AG09309 (cell line): ENCODE data around the gene FAM120AOS.

Experiments used
- DNase-seq: peaks from one replicate; pipeline ENCODE4 v3.0.0-alpha.2; 2010; ENCODE audit warnings: low read depth
- H3K4me3 ChIP-seq: 2 replicates; pipeline ENCODE4 v1.5.1; 2011; ENCODE audit warnings: mild to moderate bottlenecking, low read depth, low read length, moderate library complexity; ENCODE audit not compliant: control insufficient read depth
- CTCF ChIP-seq: IDR thresholded peaks from 2 replicates; pipeline ENCODE4 v1.5.1; 2011; ENCODE audit warnings: mild to moderate bottlenecking, low read depth, low read length, inconsistent platforms; ENCODE audit not compliant: insufficient read depth, control insufficient read depth; ENCODE audit errors: missing control alignments

Gene FAM120AOS

DNA sequence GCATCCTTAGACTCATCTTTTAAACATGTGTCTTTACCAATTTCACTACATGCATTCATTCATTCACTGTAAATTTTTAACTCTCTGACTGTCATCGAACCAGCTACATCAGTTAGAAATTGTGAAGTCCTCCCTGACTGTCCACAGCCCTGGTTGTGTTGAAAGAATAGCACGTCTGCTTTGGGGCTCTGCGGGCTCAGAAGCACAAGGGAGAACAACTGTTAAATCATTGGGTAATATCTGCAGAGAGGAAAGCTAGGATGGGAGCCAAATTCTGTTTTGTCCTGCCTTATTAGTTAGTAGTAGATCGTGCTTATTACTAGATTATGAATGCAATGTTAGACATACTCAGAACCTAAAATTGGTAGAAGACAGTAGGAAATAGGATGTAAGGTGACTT, 26.3 kb upstream of the FAM120AOS start:
- no peak for DNase-seq
- no peak overlapping the region for H3K4me3 ChIP-seq
- TF ChIP-seq CTCF: no peak

DNA sequence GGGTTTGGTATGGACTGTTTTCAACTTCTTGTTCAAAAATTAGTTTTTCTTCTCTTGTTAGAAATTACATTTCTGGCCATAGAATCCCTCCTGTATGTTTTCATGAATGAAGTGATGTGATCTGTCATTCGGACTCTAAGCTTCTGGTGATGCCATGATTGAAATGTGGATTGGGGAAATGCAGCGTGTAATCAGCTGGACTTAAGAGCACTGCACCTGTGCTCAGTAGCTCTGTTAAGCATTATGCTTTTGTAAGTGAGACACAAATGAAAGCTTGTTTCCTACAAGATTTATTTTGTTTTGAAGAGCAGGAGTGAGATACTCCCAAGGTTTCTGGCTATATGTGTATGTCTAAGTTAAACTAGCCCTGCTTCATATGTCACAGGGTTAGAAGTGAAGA, 24.0 kb upstream of the FAM120AOS start:
- DNase-seq: no peak
- no peak for TF ChIP-seq CTCF
- H3K4me3 ChIP-seq: no peak overlapping the region

DNA sequence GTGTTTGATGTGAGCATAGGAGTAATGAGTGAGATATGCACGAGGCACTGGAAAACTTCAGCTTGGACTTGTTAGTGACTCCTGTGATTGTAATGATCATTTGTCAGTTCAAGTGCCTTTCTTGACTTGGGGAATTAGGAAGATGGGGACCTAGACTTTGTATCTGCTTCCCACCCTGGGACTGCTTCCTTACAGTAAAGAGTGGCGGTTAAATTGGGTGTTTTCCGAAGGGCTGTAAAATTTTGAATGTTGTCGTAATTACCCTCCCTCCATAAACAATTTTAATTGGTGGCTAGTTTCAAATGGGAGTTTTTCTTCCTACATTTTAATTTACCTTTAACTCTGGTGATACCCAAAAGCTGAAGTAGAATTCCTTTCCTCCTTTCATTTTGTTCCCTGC, 23.5 kb upstream of the FAM120AOS start:
- no peak overlapping the region for H3K4me3 ChIP-seq
- no peak for DNase-seq
- no peak for TF ChIP-seq CTCF

DNA sequence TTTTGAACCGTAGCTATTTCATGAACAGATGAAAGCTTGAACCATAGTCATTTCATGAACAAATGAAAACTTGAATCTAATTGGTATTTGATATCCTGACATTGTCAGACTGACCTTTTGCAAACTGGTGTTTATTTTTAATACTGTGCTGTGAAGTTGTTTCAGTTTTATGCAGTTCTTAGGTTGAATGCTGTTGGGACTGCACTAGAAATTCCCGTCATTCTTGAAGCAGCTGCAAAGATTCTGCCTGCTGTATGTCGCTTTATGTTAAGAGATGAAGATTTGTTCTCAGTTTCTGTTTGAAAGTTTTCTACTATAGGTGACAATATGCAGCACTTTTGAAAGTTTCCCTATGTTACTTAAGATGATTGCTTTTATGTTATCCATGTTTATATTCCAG, 22.5 kb upstream of the FAM120AOS start:
- DNase-seq: no peak
- no peak overlapping the region for H3K4me3 ChIP-seq
- no peak for TF ChIP-seq CTCF

DNA sequence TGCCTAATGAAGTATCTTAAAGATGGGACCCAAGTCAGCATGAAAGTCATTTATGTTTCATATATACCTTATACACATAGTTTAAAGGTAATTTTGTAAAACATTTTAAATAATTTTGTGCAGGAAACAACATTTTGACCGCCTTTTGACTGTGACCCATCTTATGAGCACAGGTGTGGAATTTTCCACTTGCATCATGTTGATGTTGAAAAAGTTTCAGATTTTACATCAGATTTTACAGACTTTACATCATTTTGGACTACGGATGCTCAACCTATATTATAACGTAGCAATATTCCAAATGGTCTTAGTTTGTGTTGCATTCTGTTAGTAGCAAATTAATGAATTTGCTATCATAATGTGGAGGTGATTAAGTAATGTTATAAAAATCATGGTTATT, 21.7 kb upstream of the FAM120AOS start:
- no peak overlapping the region for H3K4me3 ChIP-seq
- no peak for DNase-seq
- TF ChIP-seq CTCF: no peak

- DNase-seq: no peak
- H3K4me3 ChIP-seq: no peak overlapping the region
These were observed 20.0 kb upstream of the FAM120AOS start for GRCh38 chr9:93473411-93473810.

More at GRCh38 chr9:93473411-93473810, 20.0 kb upstream of the FAM120AOS start:
- TF ChIP-seq CTCF: no peak
